Measurements from ENCODE around the gene FOXO6. TPM values are rescaled to one million over a fixed set of nuclear protein-coding genes. Genes with fewer than 3 reads are reported as not detected.

The FOXO6 gene
- polyA plus RNA-seq, 4 donors = 0.34 to 4.1 TPM; not detected in 2

DNA sequence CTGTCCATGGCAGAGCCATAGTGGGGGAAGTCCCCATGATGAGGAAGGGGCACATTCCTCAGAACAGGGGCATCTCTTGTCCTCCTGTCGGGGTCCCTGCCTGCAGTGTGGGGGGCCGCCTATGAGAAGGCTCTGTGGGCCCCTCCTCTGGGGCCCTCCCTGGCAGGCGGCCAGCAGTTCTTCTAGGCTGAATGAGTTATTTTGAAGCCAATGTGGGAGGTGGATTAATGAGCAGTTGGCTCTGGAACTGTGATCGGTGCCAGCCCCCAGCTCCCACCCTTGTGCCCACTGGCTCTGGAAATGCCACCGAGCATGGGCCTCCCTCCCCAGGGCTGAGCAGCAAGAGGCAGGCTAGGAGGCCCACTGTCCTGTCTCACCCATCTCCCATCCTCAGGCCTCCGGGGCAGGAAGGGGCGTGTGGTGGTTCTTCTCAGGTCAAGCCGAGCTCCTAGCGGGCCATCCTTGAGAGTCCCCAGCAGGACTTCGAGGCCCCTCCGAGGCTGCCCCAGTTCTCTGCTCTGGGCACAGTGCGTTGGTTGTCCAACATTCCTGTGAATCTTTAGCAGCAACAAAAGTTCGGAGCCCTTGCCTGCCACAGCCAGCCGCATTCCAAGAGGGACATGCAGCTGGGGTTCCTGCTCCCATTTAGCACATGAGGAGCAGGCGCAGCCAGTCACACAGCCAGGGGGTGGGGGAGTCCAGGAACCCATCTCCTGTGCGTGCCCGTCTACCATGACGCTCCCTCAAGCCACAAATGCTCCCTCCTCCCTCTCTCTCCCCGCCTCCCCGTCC lies 66.1 kb downstream of the FOXO6 start:
- 79 to 86% (median 83%) methylated on average over 20 of the region's 20 CpGs for WGBS, 3 donors

DNA sequence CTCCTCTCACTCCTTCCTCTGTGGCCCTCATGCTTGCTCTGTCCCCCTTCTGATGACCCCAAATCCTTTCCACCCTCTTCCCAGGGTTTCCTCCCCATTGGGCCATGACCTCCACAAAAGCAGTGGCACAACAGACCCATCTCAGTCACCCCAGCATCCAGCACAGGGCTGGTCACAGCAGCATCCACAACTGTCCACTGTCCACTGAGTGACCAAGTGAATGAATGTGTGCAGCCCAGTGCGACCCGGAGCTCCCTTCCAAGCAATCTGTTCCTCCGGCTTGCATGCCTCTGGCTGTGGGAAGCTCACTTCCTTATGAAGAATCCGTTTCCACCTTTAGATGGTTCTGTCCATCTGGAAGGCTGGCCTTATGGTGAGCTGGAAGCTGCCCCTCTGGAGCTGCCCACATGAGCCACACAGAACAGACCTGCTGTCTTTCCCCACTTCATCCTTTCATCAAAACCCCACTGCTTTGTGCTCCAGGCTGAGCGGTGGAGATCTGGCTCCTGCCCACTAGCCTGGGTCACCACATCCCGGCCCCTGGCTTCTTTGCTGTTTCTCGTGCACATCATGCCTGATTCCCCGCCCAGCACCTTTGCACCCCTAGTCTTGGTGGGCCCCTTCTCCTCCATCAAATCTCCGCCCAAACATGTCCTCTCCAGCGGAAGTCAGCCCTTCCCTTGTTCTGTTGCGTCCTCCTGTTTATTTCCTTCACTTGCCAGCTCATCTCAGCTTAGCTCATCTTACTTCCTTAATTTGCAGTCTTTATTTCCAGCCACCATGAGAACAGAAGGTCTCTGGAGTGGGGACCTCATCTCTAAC lies 66.9 kb downstream of the FOXO6 start:
- no peak overlapping the region for H3K4me3 ChIP-seq (ENCODE audit: low read depth in 1 of 3, low read length in 3 of 3)
- H3K27me3 ChIP-seq (ENCODE audit: control insufficient read depth in 3 of 3, insufficient read depth in 3 of 3, low read length in 3 of 3) = no peaks in the 10 kb centered on the region
- FAIRE-seq = no peak
- H3K36me3 ChIP-seq (ENCODE audit: control insufficient read depth in 3 of 3, insufficient read depth in 2 of 3, low read depth in 1 of 3, low read length in 3 of 3) = no peaks in the 10 kb centered on the region
- peaks cover 3 to 7% (median 3%) of the 10 kb centered on the region in 3 donors for H3K4me1 ChIP-seq (ENCODE audit: control insufficient read depth in 3 of 3, insufficient read depth in 2 of 3, low read depth in 1 of 3, low read length in 2 of 3)
- WGBS, 3 donors = 84 to 93% (median 85%) methylated on average over 11 of the region's 11 CpGs
- H3K27ac ChIP-seq (ENCODE audit: low read depth in 1 of 3, low read length in 2 of 3) = no peak overlapping the region
- no peak for DNase-seq
- H3K9me3 ChIP-seq (ENCODE audit: control insufficient read depth in 2 of 2, insufficient read depth in 1 of 2, low read depth in 1 of 2, low read length in 1 of 2) = no peaks in the 10 kb centered on the region

More for the DNA sequence above, 66.1 kb downstream of the FOXO6 start:
- Histone ChIP-seq H3K27ac (ENCODE audit: low read depth in 1 of 3, low read length in 2 of 3) (no peak overlapping the region), H3K4me3 (ENCODE audit: low read depth in 1 of 3, low read length in 3 of 3) (no peak overlapping the region), H3K9me3 (ENCODE audit: control insufficient read depth in 2 of 2, insufficient read depth in 1 of 2, low read depth in 1 of 2, low read length in 1 of 2) (no peaks in the 10 kb centered on the region), H3K27me3 (ENCODE audit: control insufficient read depth in 3 of 3, insufficient read depth in 3 of 3, low read length in 3 of 3) (no peaks in the 10 kb centered on the region), H3K4me1 (ENCODE audit: control insufficient read depth in 3 of 3, insufficient read depth in 2 of 3, low read depth in 1 of 3, low read length in 2 of 3) (peaks cover 0 to 3% (median under 1%) of the 10 kb centered on the region in 3 donors), H3K36me3 (ENCODE audit: control insufficient read depth in 3 of 3, insufficient read depth in 2 of 3, low read depth in 1 of 3, low read length in 3 of 3) (no peaks in the 10 kb centered on the region)
- FAIRE-seq (no peak), DNase-seq (no peak)

DNA sequence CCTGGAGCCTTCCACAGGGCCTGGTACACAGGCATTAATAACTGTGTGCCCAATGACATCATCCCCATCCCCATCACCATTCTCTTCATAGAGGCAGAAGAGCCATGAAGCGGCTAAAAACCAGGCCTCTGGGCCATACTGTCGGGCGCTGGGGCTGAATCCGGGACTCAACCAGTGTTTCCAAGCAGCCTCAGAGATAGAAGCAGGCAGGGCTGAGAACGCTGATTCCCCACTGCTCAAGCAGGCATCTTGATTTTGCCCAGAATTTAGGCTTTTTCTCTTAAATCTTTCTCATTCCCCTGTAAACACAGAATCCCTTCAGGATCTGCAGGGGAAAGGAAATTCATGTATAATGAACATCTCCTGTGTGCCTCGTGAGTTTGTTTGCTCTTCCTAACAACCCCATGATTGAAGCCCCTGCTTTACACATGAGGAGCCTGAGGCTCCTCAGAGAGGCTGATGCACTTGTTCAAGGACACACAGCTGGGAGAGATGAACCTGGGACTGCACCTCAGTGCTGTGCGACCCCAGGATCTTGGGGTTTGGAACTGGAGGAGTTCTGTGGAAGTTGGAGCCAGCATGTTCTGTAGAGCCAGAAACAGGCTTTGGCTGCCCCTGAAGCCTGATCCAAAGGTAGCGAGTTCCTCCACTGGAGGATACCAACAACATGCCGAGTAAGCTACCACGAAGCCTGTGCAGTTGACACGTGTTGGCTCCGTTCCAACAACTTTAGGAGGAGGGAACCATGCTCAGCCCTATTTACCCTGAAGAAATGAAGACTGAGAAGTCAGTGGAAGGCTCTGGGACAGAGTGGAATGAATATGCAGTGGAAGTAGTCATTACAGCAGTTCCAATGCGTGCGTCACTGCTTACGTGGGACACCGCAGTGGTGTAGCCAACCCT lies 67.8 kb downstream of the FOXO6 start:
- no peaks in the 10 kb centered on the region for H3K36me3 ChIP-seq (ENCODE audit: control insufficient read depth in 3 of 3, insufficient read depth in 2 of 3, low read depth in 1 of 3, low read length in 3 of 3)
- WGBS, 3 donors = 85 to 89% (median 89%) methylated on average over 16 of the region's 16 CpGs
- no peaks in the 10 kb centered on the region for H3K27me3 ChIP-seq (ENCODE audit: control insufficient read depth in 3 of 3, insufficient read depth in 3 of 3, low read length in 3 of 3)
- no peaks in the 10 kb centered on the region for H3K9me3 ChIP-seq (ENCODE audit: control insufficient read depth in 2 of 2, insufficient read depth in 1 of 2, low read depth in 1 of 2, low read length in 1 of 2)
- DNase-seq (no peak), FAIRE-seq (no peak)
- H3K4me1 ChIP-seq (ENCODE audit: control insufficient read depth in 3 of 3, insufficient read depth in 2 of 3, low read depth in 1 of 3, low read length in 2 of 3) = peaks cover 3 to 8% (median 6%) of the 10 kb centered on the region in 3 donors
- H3K27ac ChIP-seq (ENCODE audit: low read depth in 1 of 3, low read length in 2 of 3) = no peak overlapping the region
- H3K4me3 ChIP-seq (ENCODE audit: low read depth in 1 of 3, low read length in 3 of 3) = no peak overlapping the region

DNA sequence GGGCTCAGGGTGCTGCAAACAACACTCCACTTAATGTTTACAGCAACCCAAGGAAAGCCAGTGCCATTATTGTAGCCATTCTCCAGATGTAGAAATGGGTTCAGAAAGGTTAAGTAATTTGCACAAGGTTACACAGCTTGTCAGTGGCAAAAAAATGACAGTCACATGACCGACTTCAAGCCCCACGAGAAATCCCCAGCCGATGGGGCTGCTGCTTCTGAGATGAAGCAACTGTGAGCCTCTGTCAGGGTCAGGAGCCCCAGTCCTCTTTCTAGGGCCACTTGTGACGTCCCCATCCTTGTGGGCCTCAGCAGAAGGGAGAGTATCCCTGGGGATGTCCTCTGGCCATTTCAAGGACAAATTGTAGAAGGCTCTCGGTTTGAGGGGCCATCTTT lies 68.4 kb downstream of the FOXO6 start:
- Histone ChIP-seq H3K9me3 (ENCODE audit: control insufficient read depth in 2 of 2, insufficient read depth in 1 of 2, low read depth in 1 of 2, low read length in 1 of 2) (no peaks in the 10 kb centered on the region), H3K36me3 (ENCODE audit: control insufficient read depth in 3 of 3, insufficient read depth in 2 of 3, low read depth in 1 of 3, low read length in 3 of 3) (no peaks in the 10 kb centered on the region), H3K4me3 (ENCODE audit: low read depth in 1 of 3, low read length in 3 of 3) (no peak overlapping the region), H3K27me3 (ENCODE audit: control insufficient read depth in 3 of 3, insufficient read depth in 3 of 3, low read length in 3 of 3) (no peaks in the 10 kb centered on the region), H3K27ac (ENCODE audit: low read depth in 1 of 3, low read length in 2 of 3) (no peak overlapping the region), H3K4me1 (ENCODE audit: control insufficient read depth in 3 of 3, insufficient read depth in 2 of 3, low read depth in 1 of 3, low read length in 2 of 3) (peaks cover 3 to 8% (median 6%) of the 10 kb centered on the region in 3 donors)
- 67 to 88% (median 75%) methylated on average over 5 of the region's 5 CpGs for WGBS, 3 donors
- FAIRE-seq (no peak), DNase-seq (no peak)

DNA sequence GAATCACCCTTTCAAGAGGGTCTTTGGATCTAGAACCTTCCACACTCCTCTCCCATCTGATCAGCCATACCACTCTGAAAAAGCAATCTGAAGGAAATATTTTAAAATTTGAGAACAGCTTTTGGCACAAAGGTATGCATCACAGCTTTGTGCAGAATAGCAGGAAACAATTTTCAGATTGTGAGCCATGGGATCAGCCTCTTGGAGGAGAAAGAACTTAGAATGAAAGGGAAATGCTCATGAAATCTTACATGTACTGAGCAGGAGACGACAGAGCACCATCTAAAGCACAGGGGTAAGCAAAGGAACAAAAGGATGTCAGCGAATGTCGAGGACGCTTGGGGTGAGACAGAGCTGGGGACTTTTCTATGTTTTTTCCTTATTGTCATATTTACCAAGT lies 68.8 kb downstream of the FOXO6 start:
- peaks cover 3 to 8% (median 6%) of the 10 kb centered on the region in 3 donors for H3K4me1 ChIP-seq (ENCODE audit: control insufficient read depth in 3 of 3, insufficient read depth in 2 of 3, low read depth in 1 of 3, low read length in 2 of 3)
- H3K27ac ChIP-seq (ENCODE audit: low read depth in 1 of 3, low read length in 2 of 3) = no peak overlapping the region
- H3K9me3 ChIP-seq (ENCODE audit: control insufficient read depth in 2 of 2, insufficient read depth in 1 of 2, low read depth in 1 of 2, low read length in 1 of 2) = no peaks in the 10 kb centered on the region
- no peak for DNase-seq
- no peak overlapping the region for H3K4me3 ChIP-seq (ENCODE audit: low read depth in 1 of 3, low read length in 3 of 3)
- FAIRE-seq = no peak
- WGBS, 3 donors = 24 to 58% (median 26%) methylated on average over 4 of the region's 4 CpGs
- H3K27me3 ChIP-seq (ENCODE audit: control insufficient read depth in 3 of 3, insufficient read depth in 3 of 3, low read length in 3 of 3) = no peaks in the 10 kb centered on the region
- no peaks in the 10 kb centered on the region for H3K36me3 ChIP-seq (ENCODE audit: control insufficient read depth in 3 of 3, insufficient read depth in 2 of 3, low read depth in 1 of 3, low read length in 3 of 3)

DNA sequence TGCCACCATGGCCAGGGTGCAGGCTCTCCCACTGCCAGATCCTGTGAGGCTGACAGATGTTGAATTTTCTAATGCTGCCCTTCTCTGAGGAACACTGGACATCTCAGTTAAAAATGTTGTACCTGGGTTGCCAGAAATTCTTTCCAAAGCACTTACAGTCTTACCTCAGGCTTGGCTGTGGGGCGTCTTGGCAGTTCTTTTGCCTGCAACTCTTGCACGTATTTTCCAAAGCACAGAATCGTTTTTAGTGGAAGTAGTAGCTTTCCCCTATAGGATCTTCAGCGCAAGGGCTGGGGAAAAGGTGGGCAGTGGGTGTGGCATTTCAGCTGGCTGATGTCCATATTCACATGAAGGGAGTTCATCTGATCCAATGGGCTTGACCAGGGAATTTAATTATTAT lies 69.3 kb downstream of the FOXO6 start:
- no peaks in the 10 kb centered on the region for H3K9me3 ChIP-seq (ENCODE audit: control insufficient read depth in 2 of 2, insufficient read depth in 1 of 2, low read depth in 1 of 2, low read length in 1 of 2)
- FAIRE-seq (no peak), DNase-seq (no peak)
- no peak overlapping the region for H3K27ac ChIP-seq (ENCODE audit: low read depth in 1 of 3, low read length in 2 of 3)
- H3K4me3 ChIP-seq (ENCODE audit: low read depth in 1 of 3, low read length in 3 of 3) = no peak overlapping the region
- 69 to 78% (median 76%) methylated on average over 4 of the region's 4 CpGs for WGBS, 3 donors
- no peaks in the 10 kb centered on the region for H3K36me3 ChIP-seq (ENCODE audit: control insufficient read depth in 3 of 3, insufficient read depth in 2 of 3, low read depth in 1 of 3, low read length in 3 of 3)
- peaks cover 3 to 8% (median 6%) of the 10 kb centered on the region in 3 donors for H3K4me1 ChIP-seq (ENCODE audit: control insufficient read depth in 3 of 3, insufficient read depth in 2 of 3, low read depth in 1 of 3, low read length in 2 of 3)
- peaks cover 0 to 4% (median 3%) of the 10 kb centered on the region in 3 donors for H3K27me3 ChIP-seq (ENCODE audit: control insufficient read depth in 3 of 3, insufficient read depth in 3 of 3, low read length in 3 of 3)

DNA sequence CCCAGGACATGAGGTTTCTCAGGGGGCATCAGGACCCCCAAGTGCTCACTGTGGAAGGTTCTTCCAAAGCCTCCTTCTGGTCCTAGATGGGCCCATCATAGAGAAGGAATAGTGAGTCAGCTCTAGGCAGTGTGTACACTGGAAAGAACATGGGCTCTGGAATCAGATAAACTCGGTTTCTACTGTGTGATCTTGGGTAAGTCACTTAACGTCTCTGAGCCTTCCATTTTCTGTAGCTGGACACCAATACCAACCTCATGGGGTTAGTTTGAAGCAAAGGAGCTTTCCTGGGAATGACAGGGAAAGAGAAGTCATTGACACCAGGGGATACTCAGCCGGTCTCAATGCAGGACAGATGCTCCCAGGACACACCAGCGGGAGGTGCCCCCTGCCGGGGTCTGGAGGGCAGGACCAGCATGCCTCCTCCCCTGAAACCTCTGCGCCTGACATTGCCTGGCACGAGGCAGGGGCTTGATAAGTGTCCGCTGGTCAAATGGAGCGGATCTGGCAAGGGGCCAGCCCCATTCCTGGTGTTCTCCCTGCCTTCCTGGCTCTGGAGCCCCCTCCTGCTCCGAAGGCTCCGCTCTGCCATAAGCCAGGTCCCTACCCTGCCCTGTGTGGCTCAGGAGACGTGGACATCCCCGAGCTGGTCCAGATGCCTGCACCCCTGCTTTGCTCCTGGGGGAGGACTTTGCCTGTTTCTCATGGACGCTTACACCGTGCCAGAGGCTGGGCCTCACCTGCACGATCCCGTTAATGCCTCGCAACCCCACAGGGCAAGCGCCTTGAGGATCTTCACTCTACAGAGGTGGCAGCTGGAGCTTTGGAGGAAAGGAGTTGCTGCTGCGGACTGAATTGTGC lies 70.5 kb downstream of the FOXO6 start:
- Histone ChIP-seq H3K36me3 (ENCODE audit: control insufficient read depth in 3 of 3, insufficient read depth in 2 of 3, low read depth in 1 of 3, low read length in 3 of 3) (no peaks in the 10 kb centered on the region), H3K27ac (ENCODE audit: low read depth in 1 of 3, low read length in 2 of 3) (no peak overlapping the region), H3K4me3 (ENCODE audit: low read depth in 1 of 3, low read length in 3 of 3) (no peak overlapping the region), H3K9me3 (ENCODE audit: control insufficient read depth in 2 of 2, insufficient read depth in 1 of 2, low read depth in 1 of 2, low read length in 1 of 2) (no peaks in the 10 kb centered on the region), H3K27me3 (ENCODE audit: control insufficient read depth in 3 of 3, insufficient read depth in 3 of 3, low read length in 3 of 3) (peaks cover 0 to 8% (median 4%) of the 10 kb centered on the region in 3 donors), H3K4me1 (ENCODE audit: control insufficient read depth in 3 of 3, insufficient read depth in 2 of 3, low read depth in 1 of 3, low read length in 2 of 3) (peaks cover 3 to 8% (median 6%) of the 10 kb centered on the region in 3 donors)
- 69 to 83% (median 77%) methylated on average over 20 of the region's 20 CpGs for WGBS, 3 donors
- DNase-seq (no peak), FAIRE-seq (no peak)
